NCI-H526 (cell line): ENCODE data around the gene KIF16B.
A peak's percentile ranks its signal among the peaks of the same experiment; 100 is the strongest.
"Not testable (repeated sequence)": the region's sequence is repeated elsewhere in the genome, so short reads cannot be mapped to it uniquely, and the experiment has no call there.

Experiments used
- DNase-seq, 2 experiments: peaks; one replicate each; lab custom pipeline; 2025; lab: John Stamatoyannopoulos, UW

The KIF16B gene

DNA sequence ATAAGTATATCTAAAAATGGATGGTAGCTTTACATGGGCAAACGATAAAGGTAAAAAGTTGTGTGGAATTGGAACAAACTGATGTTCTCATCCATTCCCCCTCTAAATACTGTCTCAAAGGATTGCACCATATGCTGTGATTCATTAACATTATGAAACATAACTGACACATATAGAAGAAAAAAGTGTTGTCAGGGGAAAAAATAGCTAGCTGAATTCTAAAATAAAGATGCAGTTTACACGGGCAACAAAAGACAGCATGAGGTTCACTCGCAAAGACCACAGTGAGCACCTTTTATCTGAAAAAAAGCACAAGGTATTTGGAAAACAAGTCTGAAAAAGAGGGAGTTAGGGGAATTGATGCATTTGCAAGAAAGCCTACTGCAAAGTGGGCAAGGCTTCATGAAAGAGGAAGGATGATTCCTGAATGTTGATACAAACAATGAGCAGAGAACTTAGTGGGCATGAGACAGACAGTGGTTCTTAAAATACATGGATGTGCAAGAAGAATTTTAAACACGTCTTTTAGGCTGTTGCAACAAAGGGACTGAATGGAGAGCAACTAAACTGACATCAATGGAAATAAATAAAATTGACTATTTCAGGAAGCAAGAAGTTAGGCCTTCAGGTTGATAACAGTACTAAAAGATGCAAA is 280.9 kb downstream of the KIF16B start:
- DNase-seq = no peak

DNA sequence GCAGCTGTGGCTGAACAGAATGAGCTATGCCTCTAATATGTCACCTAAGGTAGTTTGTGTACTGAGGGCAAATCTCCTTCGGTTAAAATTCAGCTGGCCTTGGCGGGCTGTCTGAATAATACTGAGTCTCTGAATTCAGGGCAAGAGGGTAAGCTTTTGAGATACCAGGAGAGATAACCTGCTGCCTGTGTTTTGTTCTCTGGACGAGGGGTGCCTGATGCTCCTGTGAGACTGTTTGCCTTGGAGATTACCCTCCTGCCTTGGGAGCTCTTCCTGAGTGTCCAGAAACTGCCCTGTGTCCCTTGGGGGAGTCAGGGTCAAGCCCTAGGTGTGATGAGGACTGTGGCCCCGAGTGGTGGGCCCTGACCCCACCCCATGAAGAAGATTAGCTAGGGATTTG is 282.9 kb downstream of the KIF16B start:
- no peak for DNase-seq

DNA sequence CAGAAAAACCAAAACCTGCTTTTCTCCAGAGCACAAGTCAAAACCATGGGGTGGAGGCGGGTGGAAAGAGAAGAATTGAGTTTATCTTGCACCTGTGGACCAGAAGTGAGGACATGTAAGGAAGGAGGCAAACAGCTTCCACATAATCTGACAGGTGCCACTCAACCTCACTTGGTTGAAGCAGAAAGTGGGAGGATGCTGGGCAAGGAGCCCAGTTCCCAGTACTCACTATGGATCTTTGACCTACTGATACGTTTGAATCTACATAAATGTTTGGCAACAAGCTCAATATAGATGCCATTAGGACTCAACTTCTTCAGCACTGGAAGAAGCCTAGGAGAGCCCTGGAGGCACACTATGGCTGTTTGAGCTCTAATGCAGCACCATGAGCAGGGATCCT is 285.5 kb downstream of the KIF16B start:
- DNase-seq = no peak

DNA sequence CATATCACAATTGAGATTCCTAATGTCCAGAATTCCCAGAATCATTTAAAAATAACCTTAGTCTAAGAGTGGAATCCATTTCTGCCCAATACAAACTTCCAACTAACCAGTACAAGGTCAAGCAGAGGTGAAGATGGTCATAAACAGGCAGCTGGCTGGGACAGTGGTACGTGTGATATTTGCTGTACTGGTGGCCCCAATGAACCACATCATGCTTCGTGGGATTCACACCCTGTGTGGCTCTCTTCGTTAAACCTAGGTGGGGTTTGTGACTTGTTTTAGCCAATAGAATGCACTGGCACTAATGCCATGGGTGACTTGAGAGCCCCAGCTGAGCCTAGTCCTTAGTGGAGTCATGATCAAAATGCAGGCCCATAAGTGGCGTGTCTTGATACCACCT is 286.6 kb downstream of the KIF16B start:
- DNase-seq = no peak

DNA sequence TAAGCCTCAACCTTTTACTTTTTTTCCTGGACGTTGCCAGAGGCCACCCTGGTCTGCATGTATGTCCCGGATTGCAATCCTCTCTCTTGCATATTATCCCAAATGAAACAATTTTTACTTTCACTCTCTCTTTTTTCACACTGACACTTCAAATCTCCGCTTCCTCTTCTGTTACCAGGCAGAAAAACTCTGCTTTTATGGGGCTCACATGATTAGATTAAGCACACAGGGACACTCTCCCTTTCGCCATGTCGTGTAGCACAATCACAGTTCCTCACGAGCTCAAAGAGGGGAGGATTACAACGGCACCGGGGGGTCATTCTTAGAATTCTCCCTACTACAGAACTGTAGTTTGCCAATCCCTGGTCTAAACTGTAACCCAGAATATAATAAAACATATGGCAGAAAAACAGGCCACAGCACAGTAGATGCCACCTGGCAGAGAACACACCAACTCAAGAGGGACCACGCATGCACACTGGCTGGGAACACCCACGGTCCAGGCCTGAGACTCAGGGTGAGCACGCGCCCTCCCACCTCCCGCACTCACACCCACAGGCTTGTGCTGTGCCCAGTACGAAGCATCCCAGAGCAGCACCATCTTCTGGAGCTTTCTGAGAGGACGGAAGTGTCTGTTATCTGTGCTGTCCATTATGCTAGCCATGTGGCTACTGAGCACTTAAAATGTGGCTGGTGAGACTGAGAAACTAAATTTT is 288.7 kb downstream of the KIF16B start:
- no peak for DNase-seq

DNA sequence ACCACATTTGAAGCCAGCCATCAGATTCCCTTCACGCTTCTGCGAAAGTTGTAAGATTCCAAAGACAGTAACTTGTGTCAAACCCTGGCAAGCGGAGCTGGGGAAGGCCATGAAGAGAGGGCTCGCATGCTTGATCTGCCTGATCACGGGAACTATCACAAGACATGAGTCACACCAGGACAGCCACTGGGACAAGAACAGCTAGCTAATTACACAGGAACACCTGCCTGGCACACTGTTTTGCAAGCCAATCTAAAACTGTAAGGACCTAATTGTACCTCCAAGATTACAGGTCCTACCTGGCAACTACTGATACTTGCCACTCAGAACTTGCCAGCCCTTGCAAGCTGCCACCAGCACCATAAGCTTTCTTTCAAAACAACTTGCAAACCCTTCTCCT is 289.3 kb downstream of the KIF16B start:
- no peak for DNase-seq

DNA sequence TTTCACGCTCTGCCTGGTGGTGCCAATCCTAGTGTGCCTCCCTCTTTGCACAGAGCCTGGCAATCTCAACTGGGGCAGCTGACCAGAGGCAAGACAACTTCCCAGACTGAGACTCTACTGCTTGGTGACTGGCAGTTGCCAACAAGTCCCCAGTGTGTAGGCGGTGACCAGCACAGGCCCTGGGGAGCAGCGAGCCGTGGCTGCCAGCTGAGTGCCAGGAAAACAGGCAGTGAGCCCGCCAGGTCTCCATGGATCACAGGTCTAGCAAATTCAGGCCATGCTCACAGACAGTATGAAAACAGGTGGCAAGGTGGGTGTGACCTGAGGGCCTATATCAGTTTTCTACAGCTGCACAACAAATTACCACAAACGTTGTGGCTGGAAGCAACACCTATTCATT is 289.9 kb downstream of the KIF16B start:
- DNase-seq = no peak

DNA sequence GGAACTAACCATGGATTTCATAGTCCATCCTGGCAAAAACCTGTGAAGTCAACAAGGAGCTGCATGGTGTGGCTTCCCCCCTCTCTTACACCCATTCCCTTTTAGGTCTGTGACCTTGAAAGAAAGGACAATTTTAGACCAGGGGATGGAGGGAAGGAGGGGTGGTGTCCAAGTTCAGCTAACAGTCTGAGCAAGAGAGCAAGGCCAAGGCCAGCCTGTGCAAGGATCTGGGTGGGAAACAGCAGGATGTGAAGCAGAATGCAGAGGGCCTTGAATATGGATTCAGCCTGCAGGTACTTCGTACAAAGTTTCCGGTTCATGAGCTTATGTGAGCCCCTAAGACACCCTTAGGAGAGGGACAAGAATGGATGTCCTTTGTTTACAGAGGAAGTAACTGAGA is 293.0 kb downstream of the KIF16B start:
- no peak for DNase-seq

DNA sequence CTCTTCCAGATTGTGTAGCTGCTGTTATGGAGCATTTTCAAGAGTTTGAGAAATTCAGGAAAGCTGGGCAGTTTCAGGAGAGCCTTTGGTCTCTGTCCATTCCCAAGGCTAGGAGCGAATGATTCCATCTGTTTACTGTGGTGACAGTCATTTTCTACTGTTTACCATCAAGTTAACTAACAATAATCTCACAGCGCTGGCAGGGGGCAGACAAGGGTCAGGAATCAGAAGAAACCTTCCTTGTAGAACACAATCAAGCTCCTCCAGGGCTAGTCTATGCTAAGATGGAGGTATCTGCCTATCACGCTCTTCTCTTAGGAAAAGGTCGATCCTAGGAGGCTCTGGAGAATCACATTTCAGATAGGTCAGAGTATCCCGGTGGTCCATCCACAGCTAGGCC is 293.9 kb downstream of the KIF16B start:
- DNase-seq = peak; percentile 12 to 27

DNA sequence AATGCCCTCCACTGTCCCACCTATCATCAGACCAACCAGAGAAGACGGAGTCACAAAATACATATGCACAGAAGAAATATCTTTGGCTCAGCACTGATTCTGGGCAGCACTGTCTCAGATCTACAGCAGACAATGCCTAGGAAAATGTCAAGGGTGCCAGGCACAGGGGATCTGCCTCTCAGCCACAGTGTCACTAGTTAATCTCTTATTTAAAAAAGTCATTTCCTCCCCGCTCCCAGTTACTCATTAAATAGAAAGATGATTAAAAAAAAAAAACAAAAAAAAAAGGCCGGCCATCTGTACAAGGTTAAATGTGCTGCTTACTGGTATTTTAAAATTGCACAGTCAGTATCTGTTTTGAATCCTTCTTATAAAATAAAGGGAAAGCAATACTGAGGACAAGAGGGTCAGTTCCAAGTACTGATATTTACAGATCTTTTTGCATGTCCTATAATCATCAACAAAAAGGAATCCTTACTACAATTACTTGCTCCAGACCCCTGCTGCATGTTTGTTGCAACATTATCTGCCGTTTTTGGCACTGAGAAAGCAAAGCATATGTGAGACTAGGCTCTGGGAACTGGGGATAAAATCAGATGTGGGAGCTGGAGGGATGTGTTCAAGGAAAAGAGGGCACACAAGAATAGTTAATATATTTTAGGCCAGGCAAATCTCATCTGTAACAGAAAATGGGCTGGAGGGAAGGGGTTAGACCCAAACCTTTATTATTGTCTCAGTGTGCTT is 299.3 kb downstream of the KIF16B start:
- DNase-seq = no peak

DNA sequence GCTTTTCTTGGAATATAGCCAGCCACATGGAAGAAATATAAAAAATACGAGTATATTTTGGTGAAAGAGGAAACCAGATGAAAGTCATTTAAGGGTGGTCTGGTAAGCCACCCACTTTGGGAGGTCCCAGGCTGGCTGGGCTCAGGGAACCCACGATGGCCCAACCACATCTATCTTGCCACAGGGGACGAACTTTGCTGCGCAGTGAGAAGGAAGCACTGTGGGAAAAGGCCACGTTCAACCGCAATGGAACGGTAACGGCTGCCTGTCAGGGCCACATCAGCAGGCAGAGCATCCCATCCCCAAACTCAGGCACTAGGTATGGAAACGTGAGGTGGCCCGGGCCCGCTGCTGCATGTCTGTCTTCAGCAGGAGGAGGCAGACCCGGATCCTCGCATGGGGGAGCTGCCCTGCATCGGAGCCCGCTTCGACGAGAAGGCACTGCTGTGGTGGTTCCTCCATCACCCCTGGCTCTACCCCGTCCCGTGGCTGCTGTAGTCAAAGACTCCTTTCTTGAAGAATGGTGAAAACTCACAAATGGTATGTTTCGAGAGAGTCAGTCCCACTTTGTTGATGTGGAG is 300.4 kb downstream of the KIF16B start:
- no peak for DNase-seq

DNA sequence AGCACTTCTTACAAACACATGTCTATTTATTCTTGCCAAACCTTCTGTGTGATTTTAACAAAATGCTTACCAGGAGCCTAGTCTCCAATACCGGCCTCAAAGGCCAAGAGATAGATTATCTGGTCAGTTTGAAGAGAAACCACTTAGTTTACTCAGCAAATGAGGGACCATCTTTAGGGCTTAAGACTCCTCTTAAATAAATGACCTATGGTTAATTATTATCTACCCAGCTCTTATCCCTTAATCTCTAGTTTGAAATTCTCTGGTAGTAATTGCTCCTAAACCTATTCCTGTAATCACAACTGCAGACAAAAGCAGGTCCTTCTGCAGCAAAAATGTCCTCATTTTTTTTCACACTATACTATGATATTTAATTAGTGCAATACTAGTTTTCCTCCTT is 301.8 kb downstream of the KIF16B start:
- DNase-seq = no peak

DNA sequence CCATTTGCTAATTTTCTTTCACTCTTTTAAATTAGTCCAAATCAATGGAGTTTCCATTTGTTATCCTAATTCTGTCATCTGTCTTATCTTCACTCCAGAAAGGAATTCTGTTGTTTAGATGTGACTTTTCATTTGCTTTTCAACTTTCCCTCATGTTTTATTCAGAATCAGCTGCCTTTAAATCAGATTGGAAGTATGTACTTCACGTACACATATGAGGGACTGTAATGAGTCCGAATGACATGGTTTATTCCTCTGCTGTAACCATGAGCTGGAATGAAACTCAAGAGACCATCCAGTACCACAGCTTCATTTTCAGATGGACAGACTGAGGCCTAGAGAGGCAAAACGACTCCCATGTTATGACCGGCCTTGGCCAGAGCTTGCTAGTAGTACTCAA is 302.3 kb downstream of the KIF16B start:
- no peak for DNase-seq

DNA sequence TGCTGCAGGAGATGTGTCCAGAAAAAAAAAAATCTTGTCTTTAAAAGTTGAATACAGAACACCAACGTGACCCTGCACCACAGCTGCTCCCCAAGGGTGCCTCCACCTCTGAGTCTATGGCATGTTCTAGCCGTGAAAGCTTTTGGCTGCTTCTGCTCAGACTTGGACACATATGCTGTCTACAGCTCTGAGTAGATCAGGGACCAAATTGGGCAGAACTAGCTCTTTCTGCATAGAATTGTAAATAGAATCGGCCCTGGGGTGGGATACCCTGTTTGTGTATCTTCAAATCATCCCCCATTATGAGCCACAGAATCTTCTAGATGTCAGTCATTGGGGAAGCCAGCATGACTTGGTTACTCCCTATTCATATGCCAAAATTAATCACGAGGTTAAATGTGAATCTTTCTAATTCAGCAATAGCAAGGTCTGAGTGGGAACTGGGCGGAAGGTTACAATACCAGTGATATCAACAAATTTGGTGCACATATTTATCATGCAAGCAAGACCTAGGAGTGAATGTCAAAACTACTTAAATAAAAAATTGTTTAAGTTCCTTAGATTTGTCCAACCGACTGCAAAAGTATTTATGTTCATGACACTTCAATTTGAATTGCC is 302.8 kb downstream of the KIF16B start:
- DNase-seq = no peak

DNA sequence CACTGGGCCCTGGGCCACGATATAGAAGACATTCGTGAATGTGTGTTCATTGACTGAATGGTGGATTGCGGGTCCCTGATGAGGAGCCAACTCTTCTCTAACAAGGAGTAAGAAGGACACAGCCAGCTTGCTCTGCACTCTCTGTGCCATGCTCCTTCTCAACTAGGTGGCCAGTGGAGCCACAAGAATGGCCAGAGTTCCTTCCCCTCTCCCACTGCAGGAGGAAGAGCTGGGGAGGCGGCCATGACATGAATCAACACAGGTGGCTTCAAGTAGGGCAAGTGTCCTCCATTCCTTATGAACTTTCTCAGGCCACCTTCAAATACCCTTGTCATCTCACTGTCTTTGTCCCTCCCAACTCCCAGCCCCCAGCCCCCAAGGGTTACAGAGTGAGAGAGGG is 305.7 kb downstream of the KIF16B start:
- no peak for DNase-seq

DNA sequence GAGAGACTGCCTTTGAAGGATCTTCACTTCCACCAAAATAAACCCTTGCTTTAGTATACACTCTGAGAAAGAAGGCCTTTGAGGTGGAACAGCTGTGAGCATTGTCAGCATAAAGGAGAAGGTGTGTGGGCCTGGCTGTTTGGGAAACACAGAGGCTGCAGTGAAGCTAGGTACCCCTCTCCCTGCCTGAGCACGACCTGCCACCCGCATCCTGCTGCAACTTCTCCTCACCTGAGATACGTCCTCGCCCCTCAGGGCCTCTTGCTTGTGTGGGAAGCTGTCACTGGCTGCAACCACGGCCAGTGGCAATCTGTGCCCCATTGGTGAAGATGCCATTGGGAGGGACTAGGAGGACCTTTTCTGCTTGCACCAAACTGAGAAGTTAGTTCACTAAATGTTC is 307.9 kb downstream of the KIF16B start:
- no peak for DNase-seq

DNA sequence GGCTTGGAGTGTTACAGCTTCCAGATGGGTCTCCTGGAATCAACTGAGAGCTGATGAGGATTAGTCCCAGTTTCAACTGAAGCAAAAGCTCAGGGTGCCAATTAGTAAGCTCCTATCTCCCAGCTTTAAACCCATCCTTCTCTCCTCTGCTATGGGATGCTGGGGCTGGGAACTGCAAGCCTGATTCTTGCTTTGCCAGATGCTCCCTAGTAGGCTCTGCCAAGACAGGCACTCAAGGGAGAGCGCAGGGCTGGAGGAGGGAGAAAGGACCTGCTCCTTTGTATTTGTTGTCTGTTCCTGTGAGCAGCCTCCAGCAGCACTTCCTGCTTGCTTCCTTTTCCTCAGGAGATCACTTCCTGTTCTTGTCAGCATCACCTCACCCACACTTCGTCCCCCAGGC is 309.7 kb downstream of the KIF16B start:
- DNase-seq = no peak

DNA sequence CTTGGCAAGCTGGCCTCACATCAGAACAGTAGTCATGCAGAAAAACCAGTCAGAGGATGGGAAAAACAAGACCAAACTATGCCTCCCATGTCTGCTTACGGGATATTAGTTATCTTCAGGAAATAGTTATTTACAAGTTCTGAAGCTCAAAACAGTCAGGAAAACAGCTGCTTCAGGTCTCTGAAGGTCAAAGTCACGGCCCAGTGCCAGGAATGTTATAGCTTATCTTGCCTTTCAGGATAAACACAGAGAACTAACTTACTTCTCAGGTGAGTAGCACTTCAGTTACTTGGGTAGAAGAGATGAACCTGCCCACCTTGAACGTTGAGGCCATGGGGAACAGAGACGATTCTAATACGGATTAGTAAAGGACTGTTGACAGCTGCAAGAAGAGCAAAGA is 310.7 kb downstream of the KIF16B start:
- no peak for DNase-seq

DNA sequence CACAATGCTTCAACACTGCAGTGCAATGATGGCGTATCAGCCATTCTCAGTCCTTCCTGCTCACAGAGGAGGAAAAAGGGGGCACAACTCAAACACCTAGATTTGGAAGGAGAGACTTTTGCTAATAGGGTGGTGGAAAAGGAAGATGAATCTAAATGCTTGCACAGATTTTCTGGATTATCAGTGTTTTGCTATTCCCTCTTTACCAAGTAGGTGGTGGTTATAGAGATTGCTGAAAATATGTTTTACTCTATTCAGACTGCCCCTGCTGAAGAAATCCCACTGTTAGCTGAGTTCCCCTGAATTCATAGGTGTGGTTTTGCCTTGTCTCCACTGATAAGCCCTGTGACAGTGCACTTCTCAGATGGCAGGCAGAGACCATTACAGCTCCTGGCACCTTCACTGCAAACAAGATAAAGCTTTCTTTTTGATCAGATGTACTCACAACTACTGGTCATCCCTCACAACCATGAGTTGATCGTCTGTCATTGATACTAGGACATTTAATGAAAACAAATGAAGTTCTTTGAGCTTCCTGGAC is 311.4 kb downstream of the KIF16B start:
- no peak for DNase-seq

DNA sequence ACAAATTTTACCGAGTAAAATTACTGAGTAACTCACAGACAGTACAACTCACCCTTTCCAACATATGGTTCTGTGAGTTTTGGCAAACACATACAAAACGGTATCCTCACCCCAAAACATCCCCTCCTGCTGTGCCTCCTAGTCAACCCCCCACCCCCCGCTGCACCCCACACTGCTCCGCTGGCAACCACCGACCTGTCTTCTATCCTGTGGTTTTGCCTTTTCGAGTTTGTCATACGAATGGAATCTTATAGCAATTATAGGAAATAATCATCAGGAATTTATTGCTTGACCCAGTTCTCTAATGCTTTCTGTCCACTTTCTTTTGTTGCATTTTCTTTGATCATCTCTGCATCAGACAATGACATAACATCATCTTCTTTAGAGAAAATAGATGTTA is 312.3 kb downstream of the KIF16B start:
- no peak for DNase-seq

DNA sequence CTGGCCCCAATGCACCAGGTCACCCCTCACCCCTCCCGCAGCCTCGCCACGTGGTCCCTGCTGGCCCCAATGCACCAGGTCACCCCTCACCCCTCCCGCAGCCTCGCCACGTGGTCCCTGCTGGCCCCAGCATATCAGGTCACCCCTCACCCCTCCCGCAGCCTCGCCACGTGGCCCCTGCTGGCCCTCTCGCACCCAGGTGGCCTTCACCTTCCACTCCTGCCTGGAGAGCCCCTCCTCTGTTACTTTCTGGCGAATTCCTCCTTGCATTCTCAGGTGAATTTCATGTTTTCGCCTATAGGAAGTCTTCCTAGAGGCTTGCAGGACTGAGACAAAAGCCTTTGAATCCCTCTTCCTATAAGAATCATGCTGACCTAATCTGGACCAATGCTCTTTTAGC is 313.1 kb downstream of the KIF16B start:
- DNase-seq = not testable (repeated sequence)

DNA sequence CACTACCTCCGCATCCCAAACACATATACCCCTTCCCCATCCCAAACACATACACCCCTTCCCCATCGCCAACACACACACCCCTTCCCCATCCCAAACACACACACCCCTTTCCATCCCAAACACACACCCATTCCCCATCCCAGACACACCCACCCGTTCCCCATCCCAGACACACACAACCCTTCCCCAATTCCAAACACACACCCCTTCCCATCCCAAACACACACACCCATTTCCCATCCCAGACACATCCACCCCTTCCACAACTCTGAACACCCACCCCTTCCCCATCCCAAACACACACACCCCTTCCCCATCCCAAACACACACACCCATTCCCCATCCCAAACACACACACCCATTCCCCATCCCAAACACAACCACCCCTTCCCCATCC is 314.5 kb downstream of the KIF16B start:
- DNase-seq = no peak
